Measurements from ENCODE around the gene EXO1. TPM values are rescaled to one million over a fixed set of nuclear protein-coding genes. Genes with fewer than 3 reads are reported as not detected.
"Not testable (repeated sequence)": the region's sequence is repeated elsewhere in the genome, so short reads cannot be mapped to it uniquely, and the experiment has no call there.

EXO1 gene
- 2.7 to 11.5 TPM (median 3.8 TPM) in 3 replicates for total RNA-seq
- long read RNA-seq, partial matches to known transcripts = 0 of 4 reads
- long read RNA-seq, other reads (novel, unspliced or antisense) = 4 of 4 reads

- Mint-ChIP-seq H3K36me3 (ENCODE audit: low read depth) (no peaks in the 10 kb centered on the region), H3K27me3 (ENCODE audit: low read depth) (no peaks in the 10 kb centered on the region), H3K27ac (ENCODE audit: unreplicated experiment) (peak within 1 kb of the TSS; percentile 99), H3K4me3 (ENCODE audit: unreplicated experiment) (peak within 1 kb of the TSS; percentile 92), H3K9me3 (ENCODE audit: low read depth) (no peaks in the 10 kb centered on the region), H3K4me1 (ENCODE audit: low read depth) (peaks cover 29% of the 10 kb centered on the region)
- TF ChIP-seq CTCF (IDR thresholded peaks at IDR 0.05) = peak; percentile 68
- peak; percentile 96 for DNase-seq (ENCODE audit: low spot score)
These were observed at the start of gene EXO1 for GRCh38 chr1:241847796-241848685. EXO1 (plus strand) TSS chr1:241848204; CDS start chr1:241850426, 2,222 bp downstream.

GRCh38 chr1:241799416-241799815 lies 48.6 kb upstream of the EXO1 start:
- H3K9me3 Mint-ChIP-seq (ENCODE audit: low read depth) = no peaks in the 10 kb centered on the region
- H3K36me3 Mint-ChIP-seq (ENCODE audit: low read depth) = no peaks in the 10 kb centered on the region
- H3K4me3 Mint-ChIP-seq (ENCODE audit: unreplicated experiment) = no peak overlapping the region
- TF ChIP-seq CTCF (IDR thresholded peaks at IDR 0.05) = no peak
- H3K27ac Mint-ChIP-seq (ENCODE audit: unreplicated experiment) = no peak overlapping the region
- no peaks in the 10 kb centered on the region for H3K4me1 Mint-ChIP-seq (ENCODE audit: low read depth)
- peaks cover 33% of the 10 kb centered on the region for H3K27me3 Mint-ChIP-seq (ENCODE audit: low read depth)
- no peak for DNase-seq (ENCODE audit: low spot score)

GRCh38 chr1:241800640-241801039 lies 47.4 kb upstream of the EXO1 start:
- TF ChIP-seq CTCF (IDR thresholded peaks at IDR 0.05) = no peak
- no peak for DNase-seq (ENCODE audit: low spot score)
- no peak overlapping the region for H3K4me3 Mint-ChIP-seq (ENCODE audit: unreplicated experiment)
- H3K9me3 Mint-ChIP-seq (ENCODE audit: low read depth) = no peaks in the 10 kb centered on the region
- H3K36me3 Mint-ChIP-seq (ENCODE audit: low read depth) = no peaks in the 10 kb centered on the region
- peaks cover 33% of the 10 kb centered on the region for H3K27me3 Mint-ChIP-seq (ENCODE audit: low read depth)
- no peaks in the 10 kb centered on the region for H3K4me1 Mint-ChIP-seq (ENCODE audit: low read depth)
- H3K27ac Mint-ChIP-seq (ENCODE audit: unreplicated experiment) = no peak overlapping the region

GRCh38 chr1:241802863-241803262 lies 45.1 kb upstream of the EXO1 start:
- H3K4me1 Mint-ChIP-seq (ENCODE audit: low read depth) = no peaks in the 10 kb centered on the region
- no peak for DNase-seq (ENCODE audit: low spot score)
- no peak overlapping the region for H3K4me3 Mint-ChIP-seq (ENCODE audit: unreplicated experiment)
- H3K27me3 Mint-ChIP-seq (ENCODE audit: low read depth) = peaks cover 31% of the 10 kb centered on the region
- no peaks in the 10 kb centered on the region for H3K36me3 Mint-ChIP-seq (ENCODE audit: low read depth)
- H3K9me3 Mint-ChIP-seq (ENCODE audit: low read depth) = no peaks in the 10 kb centered on the region
- no peak for TF ChIP-seq CTCF (IDR thresholded peaks at IDR 0.05)
- no peak overlapping the region for H3K27ac Mint-ChIP-seq (ENCODE audit: unreplicated experiment)

GRCh38 chr1:241804706-241805105 lies 43.3 kb upstream of the EXO1 start:
- not testable (repeated sequence) for H3K9me3 Mint-ChIP-seq (ENCODE audit: low read depth); H3K36me3 Mint-ChIP-seq (ENCODE audit: low read depth); H3K4me1 Mint-ChIP-seq (ENCODE audit: low read depth); H3K27ac Mint-ChIP-seq (ENCODE audit: unreplicated experiment); DNase-seq (ENCODE audit: low spot score); H3K4me3 Mint-ChIP-seq (ENCODE audit: unreplicated experiment)
- H3K27me3 Mint-ChIP-seq (ENCODE audit: low read depth) = peaks cover 33% of the 10 kb centered on the region
